GM21447 (cell line): ENCODE data around the gene RRP8.
A peak's percentile ranks its signal among the peaks of the same experiment; 100 is the strongest.

ENCODE experiments used
- ATAC-seq: cut with Tn5 transposase; IDR thresholded peaks from one replicate; pipeline ENCODE4 v1.9.1; 2021; ENCODE audit not compliant: unreplicated experiment

RRP8 gene

DNA sequence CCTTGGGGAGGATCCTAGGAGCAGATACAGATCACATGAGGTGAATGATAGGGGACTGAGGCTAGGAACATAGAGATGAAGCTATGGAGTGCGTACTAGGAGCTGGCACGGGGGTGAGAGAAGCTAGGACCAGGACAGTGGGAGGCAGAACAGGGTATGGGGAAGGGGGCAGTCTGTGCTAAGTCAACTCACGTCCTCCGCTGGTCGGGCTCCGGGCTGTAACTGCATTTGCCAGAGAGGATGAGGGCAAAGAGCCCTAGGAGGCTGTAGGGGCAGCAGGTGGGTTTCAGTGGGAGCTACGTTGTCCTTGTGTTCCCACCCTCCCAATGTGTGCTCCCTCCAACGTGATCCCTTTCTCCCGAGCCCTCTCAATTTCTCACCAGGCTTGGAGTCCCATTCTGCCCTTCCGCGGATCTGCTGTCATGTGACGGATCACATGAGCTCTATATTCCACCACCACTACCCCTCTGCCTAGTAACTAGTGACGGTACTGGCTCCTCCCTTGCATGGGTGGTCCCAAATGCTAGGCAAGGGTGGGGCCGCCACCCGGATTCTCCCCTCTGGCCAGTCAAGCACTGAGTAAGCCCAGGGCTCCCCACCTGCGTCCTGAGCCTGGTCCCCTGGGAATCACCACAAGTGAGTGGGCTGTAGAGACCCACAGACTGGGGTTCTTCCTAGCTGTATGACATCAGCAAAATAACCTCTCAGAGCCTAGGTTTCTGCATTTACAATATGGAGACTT, 15.8 kb upstream of the RRP8 start, which contains the start of gene TPP1:
Gene TPP1 (minus strand): TSS at position 419 of the 742 bp plus-strand sequence. CDS start 22 bp downstream, at position 397.
- peak; percentile 99 for ATAC-seq

DNA sequence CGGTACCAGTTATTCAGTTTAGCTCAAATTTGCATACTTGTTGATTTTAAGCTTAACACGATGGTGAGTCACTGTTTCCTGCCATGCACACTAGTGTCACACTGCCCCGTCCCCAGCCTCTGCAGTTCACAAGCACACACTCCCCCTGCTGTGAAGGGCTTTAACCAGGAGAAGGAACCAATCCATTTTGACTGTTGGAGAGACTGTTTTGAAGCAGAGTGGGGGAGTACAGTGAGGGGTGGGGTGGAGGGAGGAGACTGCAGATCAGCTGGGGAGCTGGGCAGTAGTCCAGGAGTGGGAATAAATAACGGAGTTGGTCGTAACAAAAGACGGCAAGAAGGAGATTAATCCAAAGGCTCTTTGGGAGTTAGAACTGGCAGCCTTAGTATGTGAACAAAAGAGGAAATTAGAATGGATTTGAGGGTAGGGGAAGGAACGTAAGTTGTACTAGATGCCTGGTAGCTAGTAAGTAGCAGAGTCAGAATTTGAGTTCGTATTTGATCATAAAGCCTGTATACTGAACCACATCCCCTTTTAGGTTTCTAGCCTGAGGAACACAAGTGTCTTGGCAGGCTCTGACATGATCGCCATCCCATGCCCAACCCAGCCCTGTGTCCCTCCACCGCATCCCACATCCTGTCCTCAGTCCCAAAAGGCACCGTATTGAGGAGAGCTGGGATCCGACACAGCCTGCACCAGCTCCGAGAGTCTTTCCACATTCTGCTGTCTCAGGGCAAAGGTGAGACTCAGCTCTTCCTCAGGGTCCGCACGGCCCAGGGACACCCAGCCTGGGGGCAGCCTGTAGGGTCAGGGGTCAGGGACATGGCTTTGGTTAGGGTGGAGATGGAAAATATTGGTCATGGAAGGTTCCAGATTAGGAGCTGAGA, 14.9 kb upstream of the RRP8 start:
- ATAC-seq = peak; percentile 22

DNA sequence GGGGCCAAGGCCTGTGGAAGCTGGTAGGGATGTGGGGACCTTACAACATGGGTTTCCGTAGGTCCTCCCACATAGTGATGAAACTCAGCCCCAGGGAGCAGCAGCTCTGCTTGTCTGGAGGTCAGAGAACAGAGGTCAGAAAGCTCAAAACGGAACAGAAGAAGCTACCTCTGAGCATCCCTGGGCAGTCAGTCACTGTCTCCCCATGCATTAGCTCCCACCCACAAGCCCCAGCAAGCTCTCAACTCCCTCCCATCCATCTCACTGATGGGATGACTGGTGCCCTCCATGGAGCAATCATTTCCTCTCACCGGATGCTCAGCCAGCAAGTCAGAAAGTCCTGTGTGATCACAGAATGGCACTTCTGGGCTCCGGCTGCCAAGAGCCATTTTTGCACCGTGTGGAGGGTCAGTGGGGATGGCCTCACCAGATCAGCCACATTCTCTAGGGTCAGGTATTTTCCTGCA, 13.9 kb upstream of the RRP8 start:
- ATAC-seq = no peak

DNA sequence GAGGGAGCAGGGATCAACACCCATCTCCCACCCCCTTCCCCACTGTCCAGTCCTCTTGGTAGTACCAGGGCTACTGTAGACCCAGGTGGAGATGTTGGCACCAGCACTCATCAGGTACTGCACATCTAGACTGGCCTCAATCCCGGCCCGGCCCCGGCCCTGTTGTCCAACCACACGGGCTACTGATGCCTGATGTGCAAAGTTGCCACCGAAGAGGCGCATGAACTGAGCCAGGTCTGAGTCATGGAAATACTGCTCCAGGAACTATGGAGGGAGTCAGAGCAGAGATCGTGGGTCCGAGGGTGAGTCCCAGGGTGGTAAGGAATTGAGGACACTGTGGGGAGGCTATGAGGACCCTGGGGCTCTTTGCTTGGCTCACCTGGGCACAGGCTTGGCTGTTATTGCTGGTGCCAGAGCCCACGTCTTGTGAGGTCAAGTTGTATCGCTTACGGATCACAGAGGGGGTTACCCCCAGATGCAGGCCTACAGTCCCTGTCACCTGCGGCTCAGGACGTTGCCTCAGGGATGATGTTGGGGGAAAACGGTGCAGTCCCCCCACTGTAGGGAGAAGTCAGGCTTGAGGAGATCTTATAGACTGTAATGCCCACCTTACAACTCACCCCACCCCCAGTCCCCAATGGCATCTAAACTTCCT, 13.3 kb upstream of the RRP8 start:
- no peak for ATAC-seq

DNA sequence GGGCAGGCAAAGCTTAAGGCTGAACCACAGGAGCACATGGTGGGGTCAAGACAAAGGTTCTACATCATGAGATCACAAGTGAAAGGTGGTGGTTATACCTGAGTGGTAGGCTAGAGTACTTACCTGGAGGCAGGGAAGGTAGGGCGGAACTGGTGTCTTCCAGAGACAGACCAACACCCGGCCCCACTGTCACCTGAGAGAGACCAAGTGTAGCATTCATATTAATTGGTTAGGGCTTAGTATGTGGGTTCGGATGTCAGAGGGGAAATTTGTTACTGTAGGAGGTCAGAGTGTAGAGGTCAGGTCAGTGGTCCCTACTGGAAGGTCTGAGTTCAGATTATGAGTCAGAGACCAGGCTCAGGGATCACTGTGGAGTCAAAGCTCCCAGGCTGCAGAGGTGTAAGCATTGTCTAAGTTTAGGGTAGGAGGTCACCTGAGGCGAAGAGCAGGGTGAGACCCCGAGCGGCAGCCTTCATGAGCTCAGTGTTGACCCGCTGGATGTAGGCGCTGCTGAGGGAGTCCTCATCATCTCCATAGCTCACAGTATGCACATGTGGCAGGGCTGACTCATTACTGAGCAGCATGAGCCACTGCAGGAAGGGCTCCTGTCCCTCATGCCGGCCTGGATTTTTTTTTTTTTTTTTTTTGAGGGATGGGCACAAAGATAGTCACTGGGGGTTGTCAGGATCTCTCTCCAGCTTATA, 12.6 kb upstream of the RRP8 start:
- no peak for ATAC-seq

DNA sequence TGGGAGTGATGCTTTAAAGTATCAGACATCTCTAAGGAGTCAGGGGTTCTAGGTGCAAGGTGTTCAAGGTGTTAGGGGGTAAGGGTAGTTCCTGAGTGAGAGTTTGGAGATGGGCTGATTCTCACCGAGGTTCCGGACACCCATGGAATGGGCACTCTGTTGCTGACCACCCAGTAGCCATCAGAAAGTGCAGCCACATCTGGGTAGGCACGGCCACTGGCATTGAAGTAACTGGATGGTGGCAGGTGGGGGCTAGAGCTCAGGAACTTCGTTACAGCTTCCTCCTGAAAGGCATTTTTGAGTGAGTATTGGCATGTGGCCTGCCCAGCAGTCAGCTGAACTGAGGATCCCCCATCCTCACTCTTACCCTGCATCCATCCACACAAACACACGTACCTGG, 11.6 kb upstream of the RRP8 start:
- ATAC-seq = no peak

DNA sequence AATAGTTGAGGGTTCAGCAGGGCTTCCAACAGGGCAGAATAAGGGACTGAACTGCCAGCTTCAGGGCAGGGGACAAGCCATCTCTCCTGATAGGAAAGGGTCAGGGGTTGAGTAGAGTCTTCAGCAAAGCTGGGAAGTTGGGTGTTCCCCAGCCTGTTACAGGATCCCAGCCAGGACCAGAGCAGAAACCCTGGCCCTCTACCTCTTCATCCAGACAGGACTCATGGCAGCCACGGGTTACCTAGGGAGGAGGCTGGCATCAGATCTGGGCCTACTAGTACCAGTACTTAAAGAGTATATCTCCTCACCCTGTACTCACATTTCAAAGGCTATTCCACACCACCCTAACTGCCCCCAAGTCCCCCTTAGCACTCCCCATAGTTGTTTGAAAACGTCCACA, 11.0 kb upstream of the RRP8 start:
- ATAC-seq = no peak

DNA sequence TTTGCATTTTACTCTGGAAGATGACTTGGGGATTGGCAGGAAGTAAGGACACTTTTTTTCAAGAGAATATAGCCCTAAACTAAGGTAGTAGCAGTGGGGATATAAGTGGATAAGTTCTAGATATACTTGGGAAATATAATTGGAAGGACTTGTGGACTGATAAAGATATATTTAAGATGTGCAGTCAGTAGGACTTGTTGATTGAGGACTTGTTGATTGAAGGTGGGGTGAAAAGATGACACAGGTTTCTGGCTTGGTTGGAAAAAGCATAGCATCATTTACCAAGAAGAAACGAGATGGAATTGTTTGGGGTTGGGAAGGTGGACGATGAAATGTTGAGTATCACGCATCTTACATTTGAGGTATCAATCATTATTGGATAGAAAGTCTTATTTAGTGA, 10.1 kb upstream of the RRP8 start:
- ATAC-seq = no peak

DNA sequence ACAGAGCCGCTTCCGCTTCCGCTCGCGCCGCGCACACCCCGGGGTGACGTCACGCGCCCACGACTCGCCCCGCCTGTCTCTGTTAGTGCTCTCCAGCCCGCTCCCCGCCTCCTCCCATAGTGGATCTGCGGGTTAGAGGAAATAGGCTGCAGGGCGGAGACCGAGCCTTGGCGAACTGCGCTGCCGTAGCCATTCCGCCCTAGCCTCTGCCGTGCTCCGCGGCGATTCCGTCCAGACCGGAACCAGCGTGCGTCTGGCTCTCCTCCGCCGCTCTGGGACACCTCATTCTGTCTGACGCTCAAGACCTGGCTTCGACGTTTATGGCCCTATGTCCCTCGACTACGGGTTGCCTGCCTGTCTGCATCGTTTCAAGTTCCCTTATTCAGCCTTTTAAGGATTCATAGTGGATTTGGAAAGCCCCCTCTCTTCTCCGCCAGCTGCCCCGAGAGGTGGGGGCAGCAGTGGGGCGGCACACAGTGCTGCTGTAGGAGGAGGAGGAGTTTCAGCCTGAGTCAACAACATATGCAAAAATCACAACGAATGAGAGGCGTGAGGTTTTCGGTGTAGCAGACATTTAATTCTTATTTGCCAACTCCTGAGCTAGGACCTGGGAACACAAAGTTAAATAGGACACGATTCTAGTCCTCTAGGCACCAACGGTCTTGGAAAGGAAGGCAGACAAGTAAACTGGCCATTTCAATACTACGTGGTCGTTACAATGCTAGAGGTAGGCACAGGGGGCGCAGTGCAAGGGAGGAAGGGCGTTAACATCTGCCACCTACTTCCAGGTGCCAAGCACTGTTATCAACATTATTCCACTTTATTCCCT, 9.0 kb upstream of the RRP8 start, which contains the start of gene TAF10:
Gene TAF10 (minus strand): TSS at position 4 of the 829 bp plus-strand sequence. CDS start 27 bp downstream, outside the sequence.
- peak; percentile 88 for ATAC-seq

DNA sequence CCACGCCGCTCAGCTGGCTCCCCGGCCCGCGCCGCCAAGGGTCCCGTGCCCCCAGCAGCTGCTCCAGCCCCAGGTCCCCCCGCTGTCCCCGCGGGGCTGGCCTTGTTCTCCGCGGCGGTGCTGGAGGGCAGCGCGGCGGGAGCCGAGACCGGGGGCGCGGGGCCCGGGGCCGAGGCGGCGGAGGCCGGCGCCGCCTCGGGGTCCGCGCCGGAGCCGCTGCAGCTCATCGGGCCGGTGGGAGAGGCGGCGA, 8.5 kb upstream of the RRP8 start:
- peak; percentile 2 for ATAC-seq

DNA sequence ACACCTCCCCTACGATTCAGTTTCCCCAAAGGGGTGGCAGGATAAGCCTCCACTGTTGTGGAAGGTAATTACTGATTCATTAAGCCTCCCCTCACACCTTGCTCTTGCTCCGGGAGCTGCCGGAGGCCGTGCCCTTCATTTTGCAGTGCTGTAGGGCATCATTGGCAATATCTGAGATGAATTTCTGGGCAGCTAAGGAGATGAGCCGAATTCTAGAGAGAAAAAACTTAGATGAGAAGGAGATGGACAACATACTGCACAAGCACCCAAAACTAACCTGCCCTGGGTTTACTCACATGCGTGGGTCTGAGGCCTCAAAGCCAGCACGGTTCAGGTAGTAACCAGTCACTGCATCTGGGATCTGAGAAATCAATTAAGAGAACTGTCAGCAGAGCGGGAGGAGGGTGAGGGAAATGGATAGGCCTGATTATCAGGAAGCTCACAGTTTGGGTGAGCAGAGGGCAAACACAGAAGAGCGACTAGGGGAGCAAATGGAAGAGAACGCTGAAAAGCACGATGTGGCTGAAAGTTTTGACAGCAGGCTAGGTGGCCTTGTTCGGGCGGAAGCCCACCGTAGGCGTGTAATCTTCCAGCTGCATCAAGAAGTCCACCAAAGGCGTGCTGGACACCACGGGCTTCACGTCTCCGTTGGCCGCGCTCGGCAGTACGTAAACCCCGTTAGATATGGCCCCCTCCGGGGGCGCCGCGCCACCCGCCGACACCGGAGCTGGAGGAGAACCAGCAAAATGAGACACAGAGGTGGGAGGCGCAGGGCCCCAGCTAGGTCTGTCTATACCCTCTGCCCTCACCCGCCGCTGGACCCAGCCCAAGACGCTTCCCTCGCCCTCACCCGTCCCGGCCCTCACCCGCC, 7.9 kb upstream of the RRP8 start:
- ATAC-seq = peak; percentile 5

DNA sequence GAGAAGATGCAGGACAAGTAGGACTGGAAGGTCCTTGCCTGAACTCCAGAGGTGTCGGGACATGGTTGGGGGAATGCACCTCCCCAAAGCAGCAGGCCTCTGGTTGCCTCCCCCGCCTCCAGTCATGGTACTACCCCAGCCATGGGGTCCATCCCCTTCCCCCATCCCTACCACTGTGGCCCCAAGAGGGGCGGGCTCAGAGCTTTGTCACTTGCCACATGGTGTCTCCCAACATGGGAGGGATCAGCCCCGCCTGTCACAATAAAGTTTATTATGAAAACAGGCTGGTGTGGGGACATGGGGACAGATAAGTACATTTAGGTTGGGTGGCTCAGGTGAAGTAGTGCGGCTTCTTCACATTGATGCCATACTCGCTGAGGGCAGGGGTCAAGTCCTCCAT, 7.2 kb upstream of the RRP8 start:
- ATAC-seq = no peak

DNA sequence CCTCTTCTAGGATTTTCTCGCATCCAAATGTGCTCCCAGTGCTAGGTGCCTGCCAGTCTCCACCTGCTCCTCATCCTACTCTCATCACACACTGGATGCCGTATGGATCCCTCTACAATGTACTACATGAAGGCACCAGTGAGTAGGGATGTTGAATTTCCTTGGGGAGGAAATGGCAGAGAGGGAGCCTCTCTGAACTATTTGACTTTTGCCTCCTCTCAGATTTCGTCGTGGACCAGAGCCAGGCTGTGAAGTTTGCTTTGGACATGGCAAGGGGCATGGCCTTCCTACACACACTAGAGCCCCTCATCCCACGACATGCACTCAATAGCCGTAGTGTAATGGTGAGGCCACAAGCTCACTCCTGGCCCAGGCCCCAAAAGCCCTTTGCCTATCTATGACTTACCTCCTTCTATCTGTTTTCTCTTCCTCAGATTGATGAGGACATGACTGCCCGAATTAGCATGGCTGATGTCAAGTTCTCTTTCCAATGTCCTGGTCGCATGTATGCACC, 6.1 kb upstream of the RRP8 start:
- ATAC-seq = no peak

DNA sequence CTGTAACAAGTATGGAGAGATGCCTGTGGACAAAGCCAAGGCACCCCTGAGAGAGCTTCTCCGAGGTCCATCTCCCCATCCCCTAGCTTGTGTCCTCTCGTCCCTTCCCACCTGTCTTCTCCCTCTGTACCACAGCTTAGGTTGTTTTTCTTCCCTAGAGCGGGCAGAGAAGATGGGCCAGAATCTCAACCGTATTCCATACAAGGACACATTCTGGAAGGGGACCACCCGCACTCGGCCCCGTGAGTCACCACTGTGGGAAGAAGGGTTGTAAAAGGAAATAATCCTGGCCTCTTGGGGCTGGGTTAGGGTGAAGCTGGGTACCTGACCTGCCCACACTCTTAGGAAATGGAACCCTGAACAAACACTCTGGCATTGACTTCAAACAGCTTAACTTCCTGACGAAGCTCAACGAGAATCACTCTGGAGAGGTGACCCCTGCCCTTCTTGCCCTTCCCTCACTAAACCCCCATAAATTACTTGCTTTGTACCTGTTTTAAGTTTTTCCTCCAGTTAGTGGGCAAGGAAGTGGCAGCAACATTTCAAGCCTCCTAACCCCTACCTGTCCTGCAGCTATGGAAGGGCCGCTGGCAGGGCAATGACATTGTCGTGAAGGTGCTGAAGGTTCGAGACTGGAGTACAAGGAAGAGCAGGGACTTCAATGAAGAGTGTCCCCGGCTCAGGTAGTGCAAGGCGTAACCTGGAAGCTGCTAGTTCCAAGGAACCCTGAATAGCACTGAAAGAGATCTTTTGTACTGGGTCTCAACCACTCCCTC, 5.5 kb upstream of the RRP8 start:
- no peak for ATAC-seq

DNA sequence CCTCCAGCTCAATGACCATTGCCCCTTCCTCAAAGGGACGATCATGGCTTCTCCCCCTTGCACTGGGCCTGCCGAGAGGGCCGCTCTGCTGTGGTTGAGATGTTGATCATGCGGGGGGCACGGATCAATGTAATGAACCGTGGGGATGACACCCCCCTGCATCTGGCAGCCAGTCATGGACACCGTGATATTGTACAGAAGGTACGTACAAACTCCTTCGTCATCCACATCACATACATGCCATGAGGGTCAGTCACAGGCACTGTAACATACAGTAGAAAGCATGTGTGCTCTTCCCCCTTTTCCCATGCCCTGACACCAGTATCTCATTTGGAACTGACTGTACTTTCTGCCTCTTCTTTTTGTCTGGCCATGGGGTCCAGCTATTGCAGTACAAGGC, 4.6 kb upstream of the RRP8 start:
- ATAC-seq = no peak

DNA sequence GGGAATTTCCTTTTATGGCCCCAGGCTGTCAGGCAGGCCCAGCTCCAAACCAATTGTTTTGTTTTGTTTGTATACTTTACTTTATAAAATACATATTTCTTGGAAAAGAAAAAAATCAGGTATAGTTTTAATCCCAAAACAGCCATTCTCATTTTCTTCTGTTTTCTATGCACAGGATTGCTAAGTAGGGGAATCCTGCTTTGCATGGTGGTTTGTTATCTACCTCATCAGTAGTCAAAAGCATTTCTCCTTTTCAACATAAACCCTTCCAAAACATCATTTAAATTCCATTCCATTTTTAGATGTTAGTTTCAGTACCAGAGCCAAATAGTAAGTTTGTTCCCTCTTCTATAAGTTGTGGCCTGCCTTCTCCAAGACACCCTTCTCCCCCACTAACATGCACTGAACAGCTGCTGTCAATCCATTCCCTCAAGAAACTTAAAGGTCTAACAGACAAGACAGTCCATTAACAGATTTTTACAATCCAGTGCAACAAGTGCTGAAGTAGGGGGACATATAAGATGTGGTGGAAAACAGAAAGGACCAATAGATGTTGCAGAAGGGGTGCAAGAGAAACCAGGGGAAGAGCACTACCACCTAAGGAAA, 3.9 kb upstream of the RRP8 start:
- no peak for ATAC-seq

DNA sequence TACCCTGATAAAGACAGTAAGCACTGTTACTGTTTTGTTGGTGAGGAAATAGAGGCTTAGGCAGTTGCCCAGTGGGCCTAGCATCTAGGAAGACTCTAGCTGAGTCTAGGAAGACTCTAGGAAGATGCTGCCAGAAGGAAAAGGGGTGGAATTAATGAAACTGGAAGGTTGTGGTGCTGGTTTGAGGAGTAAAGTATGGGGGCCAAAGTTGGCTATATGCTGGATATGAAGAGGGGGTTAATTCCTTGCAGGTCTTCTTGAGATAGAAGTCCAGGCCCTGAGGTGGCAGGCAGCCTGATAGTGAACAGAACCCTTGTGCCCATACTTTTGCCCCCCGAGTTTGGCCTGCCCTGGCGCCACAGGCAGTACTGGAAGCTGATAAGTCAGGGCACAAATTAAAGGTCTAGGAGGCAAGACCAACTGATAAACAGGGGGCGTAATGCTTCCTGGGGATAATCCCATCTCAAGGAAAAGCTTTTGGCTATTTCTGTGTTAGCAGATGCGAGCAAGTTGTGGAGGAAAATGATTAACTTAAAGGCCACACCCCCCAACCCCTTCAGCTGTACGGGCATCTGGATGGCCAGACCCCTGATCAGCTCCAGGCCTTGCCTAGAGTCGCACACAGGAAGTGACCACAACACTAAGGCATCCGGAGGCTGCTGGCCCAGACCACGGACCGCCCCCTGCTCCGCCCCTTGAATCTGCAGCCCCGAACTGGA, 3.2 kb upstream of the RRP8 start:
- ATAC-seq = peak; percentile 51
